HFFc6 (cell line): ENCODE data around the gene DDX3X. TPM values are rescaled to one million over a fixed set of nuclear protein-coding genes. Genes with fewer than 3 reads are reported as not detected.
"Not testable (repeated sequence)": the region's sequence is repeated elsewhere in the genome, so short reads cannot be mapped to it uniquely, and the experiment has no call there.

Experiments
- DNase-seq: peaks from one replicate; pipeline ENCODE4 v3.0.0-alpha.2; 2018
- H3K27ac Mint-ChIP-seq: 2 replicates; pipeline ENCODE4 v1.8.0; 2020; ENCODE audit warnings: mild to moderate bottlenecking, mixed read lengths
- H3K27me3 Mint-ChIP-seq: 2 replicates; pipeline ENCODE4 v1.8.0; 2021; ENCODE audit warnings: mild to moderate bottlenecking, moderate library complexity, mixed read lengths; ENCODE audit not compliant: insufficient read depth
- H3K36me3 Mint-ChIP-seq: 2 replicates; pipeline ENCODE4 v1.8.0; 2021; ENCODE audit warnings: low read depth, mixed read lengths
- H3K4me1 Mint-ChIP-seq: 2 replicates; pipeline ENCODE4 v1.8.0; 2020; ENCODE audit warnings: low read depth, mixed read lengths
- H3K4me3 Mint-ChIP-seq: 2 replicates; pipeline ENCODE4 v1.8.0; 2020; ENCODE audit warnings: mild to moderate bottlenecking, moderate library complexity, mixed read lengths
- H3K9me3 Mint-ChIP-seq: 2 replicates; pipeline ENCODE4 v1.8.0; 2020; ENCODE audit warnings: mild to moderate bottlenecking, mixed read lengths
- total RNA-seq, 6 experiments: library from RNA; stranded (reverse); fragmentation: NEBNext Ultra II Directional; extraction: Animal tissue kit (Norgen Biotek cat#: 25700); gene quantifications; 2 replicates in 1 of 6; 3 replicates in 5 of 6; pipeline ENCODE4 v1.2.3, GENCODE V29; 2021
- TF ChIP-seq, protein P1 (sequence below): fragments of 200-600 bp; sonication (generic); IDR thresholded peaks from 2 replicates; pipeline ENCODE4 v1.5.0; 2021; ENCODE audit warnings: antibody characterized with exemption, mild to moderate bottlenecking

Gene DDX3X
- total RNA-seq, 6 experiments from 2014 or later: 186 to 228 (median 213) TPM

- Mint-ChIP-seq H3K27me3 (peaks cover 2% of the 10 kb centered on the region; the same call in 1 of the 2 replicates), H3K4me1 (peaks cover 5% of the 10 kb centered on the region; the same call in 1 of the 2 replicates), H3K36me3 (no peaks in the 10 kb centered on the region), H3K27ac (no peak overlapping the region), H3K9me3 (no peaks in the 10 kb centered on the region), H3K4me3 (no peak overlapping the region)
- DNase-seq: no peak
- TF ChIP-seq, protein P1, sequence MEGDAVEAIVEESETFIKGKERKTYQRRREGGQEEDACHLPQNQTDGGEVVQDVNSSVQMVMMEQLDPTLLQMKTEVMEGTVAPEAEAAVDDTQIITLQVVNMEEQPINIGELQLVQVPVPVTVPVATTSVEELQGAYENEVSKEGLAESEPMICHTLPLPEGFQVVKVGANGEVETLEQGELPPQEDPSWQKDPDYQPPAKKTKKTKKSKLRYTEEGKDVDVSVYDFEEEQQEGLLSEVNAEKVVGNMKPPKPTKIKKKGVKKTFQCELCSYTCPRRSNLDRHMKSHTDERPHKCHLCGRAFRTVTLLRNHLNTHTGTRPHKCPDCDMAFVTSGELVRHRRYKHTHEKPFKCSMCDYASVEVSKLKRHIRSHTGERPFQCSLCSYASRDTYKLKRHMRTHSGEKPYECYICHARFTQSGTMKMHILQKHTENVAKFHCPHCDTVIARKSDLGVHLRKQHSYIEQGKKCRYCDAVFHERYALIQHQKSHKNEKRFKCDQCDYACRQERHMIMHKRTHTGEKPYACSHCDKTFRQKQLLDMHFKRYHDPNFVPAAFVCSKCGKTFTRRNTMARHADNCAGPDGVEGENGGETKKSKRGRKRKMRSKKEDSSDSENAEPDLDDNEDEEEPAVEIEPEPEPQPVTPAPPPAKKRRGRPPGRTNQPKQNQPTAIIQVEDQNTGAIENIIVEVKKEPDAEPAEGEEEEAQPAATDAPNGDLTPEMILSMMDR: no peak
These were observed 74.6 kb downstream of the DDX3X start for GRCh38 chrX:41408576-41408975.

DNA sequence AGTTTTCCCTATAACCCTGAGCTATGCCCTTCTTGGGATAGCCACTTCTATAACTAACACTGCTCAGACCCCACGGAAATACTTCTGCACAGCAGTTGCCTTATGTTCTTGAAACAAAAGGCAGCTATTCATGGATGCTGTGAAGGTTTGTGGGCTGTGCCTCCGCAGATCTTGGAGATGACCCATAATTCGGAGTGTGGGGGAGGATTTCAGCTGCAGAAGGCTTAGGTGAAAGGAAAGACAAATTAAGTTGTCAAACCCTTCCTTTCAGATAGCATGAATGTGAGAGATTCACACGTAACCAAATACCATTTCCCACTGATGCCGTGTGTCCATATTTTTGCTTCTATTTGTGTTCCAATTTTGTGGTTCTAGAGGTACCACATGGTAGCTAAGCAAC, 75.0 kb downstream of the DDX3X start:
- H3K36me3 Mint-ChIP-seq: no peaks in the 10 kb centered on the region
- DNase-seq: no peak
- no peak overlapping the region for H3K4me3 Mint-ChIP-seq
- no peak overlapping the region for H3K27ac Mint-ChIP-seq
- no peaks in the 10 kb centered on the region for H3K9me3 Mint-ChIP-seq
- H3K4me1 Mint-ChIP-seq: peaks cover 5% of the 10 kb centered on the region; the same call in 1 of the 2 replicates
- TF ChIP-seq, protein P1: no peak
- peaks cover 2% of the 10 kb centered on the region; the same call in 1 of the 2 replicates for H3K27me3 Mint-ChIP-seq

DNA sequence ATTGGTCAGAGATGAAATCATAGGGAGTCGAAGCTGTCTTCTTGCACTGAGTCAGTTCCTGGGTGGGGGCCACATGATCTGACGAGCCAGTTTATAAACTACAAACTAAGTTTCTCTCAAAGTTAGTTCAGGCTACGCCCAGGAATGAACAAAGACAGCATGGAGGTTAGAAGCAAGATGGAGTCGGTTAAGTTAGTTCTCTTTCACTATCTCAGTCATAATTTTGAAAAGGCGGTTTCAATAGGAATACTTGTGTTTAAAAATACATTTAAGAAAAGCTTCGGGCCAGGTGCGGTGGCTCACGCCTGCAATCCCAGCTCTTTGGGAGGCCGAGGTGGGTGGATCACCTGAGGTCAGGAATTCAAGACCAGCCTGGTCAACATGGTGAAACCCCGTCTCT, 77.3 kb downstream of the DDX3X start:
- not testable (repeated sequence) for H3K4me3 Mint-ChIP-seq, H3K4me1 Mint-ChIP-seq, DNase-seq, H3K36me3 Mint-ChIP-seq, H3K27me3 Mint-ChIP-seq, H3K9me3 Mint-ChIP-seq, H3K27ac Mint-ChIP-seq

- no peak overlapping the region for H3K4me3 Mint-ChIP-seq
- no peak overlapping the region for H3K27ac Mint-ChIP-seq
- H3K9me3 Mint-ChIP-seq: no peaks in the 10 kb centered on the region
- no peak for DNase-seq
- no peaks in the 10 kb centered on the region for H3K4me1 Mint-ChIP-seq
- no peaks in the 10 kb centered on the region for H3K36me3 Mint-ChIP-seq
- H3K27me3 Mint-ChIP-seq: no peaks in the 10 kb centered on the region
- TF ChIP-seq, protein P1: no peak
These were observed 78.5 kb downstream of the DDX3X start for GRCh38 chrX:41412261-41413081.

Other genes with a start within 250 kb of the DDX3X start
- 10 to 100 TPM; 54.1 to 73.0 (median 60.9) TPM for gene USP9X, start 248.7 kb upstream of the DDX3X start, total RNA-seq
- not detected for gene NYX, start 113.2 kb downstream of the DDX3X start, total RNA-seq